ENCODE results near the gene VTI1A. TPM values are rescaled to one million over a fixed set of nuclear protein-coding genes. Genes with fewer than 3 reads are reported as not detected.

Gene VTI1A
- total and polyA plus RNA-seq, 9 donors: 7.8 to 48.2 (median 20.0) TPM

GRCh38 chr10:112658900-112659638, 212.1 kb downstream of the VTI1A start:
- 64 to 73% (median 69%) methylated on average over 6 of the region's 6 CpGs for WGBS, 3 donors
- DNase-seq: no peak
- Histone ChIP-seq H3K36me3 (no peaks in the 10 kb centered on the region), H3K9me3 (no peaks in the 10 kb centered on the region), H3K27me3 (no peaks in the 10 kb centered on the region), H3K4me1 (ENCODE audit: insufficient read depth) (peaks cover 3% of the 10 kb centered on the region), H3K4me3 (no peak overlapping the region), H3K27ac (no peak overlapping the region)
- TF ChIP-seq CTCF (IDR thresholded peaks at IDR 0.05) (no peak), EP300 (IDR thresholded peaks at IDR 0.05) (no peak), POLR2A (IDR thresholded peaks at IDR 0.05) (no peak)
- intact Hi-C loops (cut with DNase I): no loop called here

GRCh38 chr10:112663234-112664125, 216.5 kb downstream of the VTI1A start:
- intact Hi-C loops (cut with DNase I): no loop called here
- no peak overlapping the region for H3K27ac ChIP-seq
- no peak for TF ChIP-seq POLR2A (IDR thresholded peaks at IDR 0.05)
- TF ChIP-seq CTCF (IDR thresholded peaks at IDR 0.05): no peak
- TF ChIP-seq EP300 (IDR thresholded peaks at IDR 0.05): no peak
- 92 to 95% (median 94%) methylated on average over 6 of the region's 6 CpGs for WGBS, 3 donors
- no peaks in the 10 kb centered on the region for H3K27me3 ChIP-seq
- H3K36me3 ChIP-seq: no peaks in the 10 kb centered on the region
- no peak for DNase-seq
- no peaks in the 10 kb centered on the region for H3K9me3 ChIP-seq
- H3K4me3 ChIP-seq: no peak overlapping the region
- H3K4me1 ChIP-seq (ENCODE audit: insufficient read depth): no peaks in the 10 kb centered on the region

GRCh38 chr10:112666094-112666493, 219.1 kb downstream of the VTI1A start:
- intact Hi-C loops (cut with DNase I): no loop called here
- no peak overlapping the region for H3K27ac ChIP-seq
- TF ChIP-seq EP300 (IDR thresholded peaks at IDR 0.05) (no peak), POLR2A (IDR thresholded peaks at IDR 0.05) (no peak), CTCF (IDR thresholded peaks at IDR 0.05) (no peak)
- H3K36me3 ChIP-seq: no peaks in the 10 kb centered on the region
- DNase-seq: no peak
- H3K9me3 ChIP-seq: no peaks in the 10 kb centered on the region
- H3K27me3 ChIP-seq: no peaks in the 10 kb centered on the region
- no peaks in the 10 kb centered on the region for H3K4me1 ChIP-seq (ENCODE audit: insufficient read depth)
- H3K4me3 ChIP-seq: no peak overlapping the region

GRCh38 chr10:112669989-112670388, 223.0 kb downstream of the VTI1A start:
- no peak overlapping the region for H3K4me3 ChIP-seq
- no peaks in the 10 kb centered on the region for H3K27me3 ChIP-seq
- 93 to 98% (median 95%) methylated on average over 4 of the region's 4 CpGs for WGBS, 3 donors
- H3K36me3 ChIP-seq: no peaks in the 10 kb centered on the region
- intact Hi-C loops (cut with DNase I): no loop called here
- no peaks in the 10 kb centered on the region for H3K4me1 ChIP-seq (ENCODE audit: insufficient read depth)
- H3K9me3 ChIP-seq: no peaks in the 10 kb centered on the region
- no peak overlapping the region for H3K27ac ChIP-seq
- no peak for DNase-seq
- TF ChIP-seq EP300 (IDR thresholded peaks at IDR 0.05) (no peak), POLR2A (IDR thresholded peaks at IDR 0.05) (no peak), CTCF (IDR thresholded peaks at IDR 0.05) (no peak)

All from ovary (tissue), 9 donors.